ENCODE measurements around the gene TMPRSS2.

TMPRSS2 gene

GRCh38 chr21:41509733-41510132 is 1.8 kb upstream of the TMPRSS2 start:
- no peak for DNase-seq (ENCODE audit: low read depth)

- DNase-seq (ENCODE audit: low read depth) = no peak
Observed at GRCh38 chr21:41509145-41509496, 1.2 kb upstream of the TMPRSS2 start.

- no peak for DNase-seq (ENCODE audit: low read depth)
Observed at GRCh38 chr21:41508415-41509144, 622 bp upstream of the TMPRSS2 start.

GRCh38 chr21:41506611-41507520 is 1.1 kb downstream of the TMPRSS2 start:
- no peak for DNase-seq (ENCODE audit: low read depth)

GRCh38 chr21:41506005-41506594 is 1.9 kb downstream of the TMPRSS2 start:
- DNase-seq (ENCODE audit: low read depth) = no peak

GRCh38 chr21:41504030-41504429 is 3.9 kb downstream of the TMPRSS2 start:
- no peak for DNase-seq (ENCODE audit: low read depth)

GRCh38 chr21:41503331-41503730 is 4.6 kb downstream of the TMPRSS2 start:
- DNase-seq (ENCODE audit: low read depth) = no peak

- DNase-seq (ENCODE audit: low read depth) = no peak
Observed at GRCh38 chr21:41501919-41502318, 6.0 kb downstream of the TMPRSS2 start.

- DNase-seq (ENCODE audit: low read depth) = no peak
Observed at GRCh38 chr21:41500931-41501381, 7.0 kb downstream of the TMPRSS2 start.

GRCh38 chr21:41500363-41500762 is 7.6 kb downstream of the TMPRSS2 start:
- DNase-seq (ENCODE audit: low read depth) = no peak

- DNase-seq (ENCODE audit: low read depth) = no peak
Observed at GRCh38 chr21:41499920-41500319, 8.0 kb downstream of the TMPRSS2 start.

GRCh38 chr21:41497788-41498187 is 10.2 kb downstream of the TMPRSS2 start:
- DNase-seq (ENCODE audit: low read depth) = no peak

- DNase-seq (ENCODE audit: low read depth) = no peak
Observed at GRCh38 chr21:41497008-41497407, 10.9 kb downstream of the TMPRSS2 start.

- no peak for DNase-seq (ENCODE audit: low read depth)
Observed at GRCh38 chr21:41494242-41494641, 13.7 kb downstream of the TMPRSS2 start.

- DNase-seq (ENCODE audit: low read depth) = no peak
Observed at GRCh38 chr21:41491412-41491811, 16.5 kb downstream of the TMPRSS2 start.

GRCh38 chr21:41490330-41490729 is 17.6 kb downstream of the TMPRSS2 start:
- DNase-seq (ENCODE audit: low read depth) = no peak

GRCh38 chr21:41489329-41489728 is 18.6 kb downstream of the TMPRSS2 start:
- DNase-seq (ENCODE audit: low read depth) = no peak

GRCh38 chr21:41488080-41488479 is 19.9 kb downstream of the TMPRSS2 start:
- DNase-seq (ENCODE audit: low read depth) = no peak

- no peak for DNase-seq (ENCODE audit: low read depth)
Observed at GRCh38 chr21:41487082-41487481, 20.9 kb downstream of the TMPRSS2 start.

GRCh38 chr21:41483973-41484372 is 24.0 kb downstream of the TMPRSS2 start:
- no peak for DNase-seq (ENCODE audit: low read depth)

- DNase-seq (ENCODE audit: low read depth) = no peak
Observed at GRCh38 chr21:41483415-41483814, 24.5 kb downstream of the TMPRSS2 start.

GRCh38 chr21:41482980-41483379 is 25.0 kb downstream of the TMPRSS2 start:
- DNase-seq (ENCODE audit: low read depth) = no peak

- peak; percentile 61 for DNase-seq (ENCODE audit: low read depth)
Observed at GRCh38 chr21:41482301-41482700, 25.7 kb downstream of the TMPRSS2 start.
